C4-2B (cell line): ENCODE results near the gene GDPD3.

Experiments
- ZFX ChIP-seq: fragments of 450-650 bp; IDR thresholded peaks from 2 replicates; pipeline ENCODE4 v1.6.1; 2017
- TF ChIP-seq, protein P1 (sequence below): fragments of 450-650 bp; conservative IDR thresholded peaks from 2 replicates; pipeline ENCODE4 v1.5.1; 2017; ENCODE audit warnings: mild to moderate bottlenecking

GRCh38 chr16:30115238-30115637, 1.9 kb upstream of the GDPD3 start:
- TF ChIP-seq, protein P1, sequence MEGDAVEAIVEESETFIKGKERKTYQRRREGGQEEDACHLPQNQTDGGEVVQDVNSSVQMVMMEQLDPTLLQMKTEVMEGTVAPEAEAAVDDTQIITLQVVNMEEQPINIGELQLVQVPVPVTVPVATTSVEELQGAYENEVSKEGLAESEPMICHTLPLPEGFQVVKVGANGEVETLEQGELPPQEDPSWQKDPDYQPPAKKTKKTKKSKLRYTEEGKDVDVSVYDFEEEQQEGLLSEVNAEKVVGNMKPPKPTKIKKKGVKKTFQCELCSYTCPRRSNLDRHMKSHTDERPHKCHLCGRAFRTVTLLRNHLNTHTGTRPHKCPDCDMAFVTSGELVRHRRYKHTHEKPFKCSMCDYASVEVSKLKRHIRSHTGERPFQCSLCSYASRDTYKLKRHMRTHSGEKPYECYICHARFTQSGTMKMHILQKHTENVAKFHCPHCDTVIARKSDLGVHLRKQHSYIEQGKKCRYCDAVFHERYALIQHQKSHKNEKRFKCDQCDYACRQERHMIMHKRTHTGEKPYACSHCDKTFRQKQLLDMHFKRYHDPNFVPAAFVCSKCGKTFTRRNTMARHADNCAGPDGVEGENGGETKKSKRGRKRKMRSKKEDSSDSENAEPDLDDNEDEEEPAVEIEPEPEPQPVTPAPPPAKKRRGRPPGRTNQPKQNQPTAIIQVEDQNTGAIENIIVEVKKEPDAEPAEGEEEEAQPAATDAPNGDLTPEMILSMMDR: no peak
- TF ChIP-seq ZFX: no peak
